ENCODE measurements around the gene APOBEC3H.

APOBEC3H gene

GRCh38 chr22:39130892-39131855, 34.1 kb downstream of the APOBEC3H start:
- TF ChIP-seq CTCF (IDR thresholded peaks at IDR 0.05) = no peak
- no peaks in the 10 kb centered on the region for H3K9me3 ChIP-seq
- peaks cover 44% of the 10 kb centered on the region for H3K36me3 ChIP-seq
- H3K27me3 ChIP-seq = no peaks in the 10 kb centered on the region
- H3K4me3 ChIP-seq (ENCODE audit: low read depth in 1 of 2, low read length in 1 of 2) = no peak overlapping the region
- no peak overlapping the region for H3K27ac ChIP-seq
- no peaks in the 10 kb centered on the region for H3K4me1 ChIP-seq (ENCODE audit: control insufficient read depth in 1 of 2, insufficient read depth in 1 of 2, low read depth in 1 of 2, low read length in 1 of 2)

- TF ChIP-seq CTCF (IDR thresholded peaks at IDR 0.05) = no peak
- Histone ChIP-seq H3K27me3 (no peaks in the 10 kb centered on the region), H3K36me3 (peaks cover 44% of the 10 kb centered on the region), H3K4me1 (ENCODE audit: control insufficient read depth in 1 of 2, insufficient read depth in 1 of 2, low read depth in 1 of 2, low read length in 1 of 2) (no peaks in the 10 kb centered on the region), H3K4me3 (ENCODE audit: low read depth in 1 of 2, low read length in 1 of 2) (no peak overlapping the region), H3K27ac (no peak overlapping the region), H3K9me3 (no peaks in the 10 kb centered on the region)
Measured at GRCh38 chr22:39132281-39132680, 35.2 kb downstream of the APOBEC3H start.

GRCh38 chr22:39132871-39133524, 36.0 kb downstream of the APOBEC3H start:
- no peaks in the 10 kb centered on the region for H3K9me3 ChIP-seq
- no peaks in the 10 kb centered on the region for H3K4me1 ChIP-seq (ENCODE audit: control insufficient read depth in 1 of 2, insufficient read depth in 1 of 2, low read depth in 1 of 2, low read length in 1 of 2)
- no peak for TF ChIP-seq CTCF (IDR thresholded peaks at IDR 0.05)
- no peak overlapping the region for H3K27ac ChIP-seq
- no peak overlapping the region for H3K4me3 ChIP-seq (ENCODE audit: low read depth in 1 of 2, low read length in 1 of 2)
- no peaks in the 10 kb centered on the region for H3K27me3 ChIP-seq
- peaks cover 44% of the 10 kb centered on the region for H3K36me3 ChIP-seq

- no peaks in the 10 kb centered on the region for H3K4me1 ChIP-seq (ENCODE audit: control insufficient read depth in 1 of 2, insufficient read depth in 1 of 2, low read depth in 1 of 2, low read length in 1 of 2)
- TF ChIP-seq CTCF (IDR thresholded peaks at IDR 0.05) = no peak
- no peak overlapping the region for H3K27ac ChIP-seq
- no peaks in the 10 kb centered on the region for H3K9me3 ChIP-seq
- peaks cover 49% of the 10 kb centered on the region for H3K36me3 ChIP-seq
- H3K4me3 ChIP-seq (ENCODE audit: low read depth in 1 of 2, low read length in 1 of 2) = no peak overlapping the region
- no peaks in the 10 kb centered on the region for H3K27me3 ChIP-seq
Measured at GRCh38 chr22:39133871-39134270, 36.8 kb downstream of the APOBEC3H start.

- TF ChIP-seq CTCF (IDR thresholded peaks at IDR 0.05) = no peak
- no peak overlapping the region for H3K27ac ChIP-seq
- no peak overlapping the region for H3K4me3 ChIP-seq (ENCODE audit: low read depth in 1 of 2, low read length in 1 of 2)
- H3K9me3 ChIP-seq = no peaks in the 10 kb centered on the region
- H3K36me3 ChIP-seq = peaks cover 53% of the 10 kb centered on the region
- H3K4me1 ChIP-seq (ENCODE audit: control insufficient read depth in 1 of 2, insufficient read depth in 1 of 2, low read depth in 1 of 2, low read length in 1 of 2) = no peaks in the 10 kb centered on the region
- no peaks in the 10 kb centered on the region for H3K27me3 ChIP-seq
Measured at GRCh38 chr22:39134366-39135091, 37.5 kb downstream of the APOBEC3H start.

Measured in neutrophil (primary cell).